Fibroblast of lung (primary cell): ENCODE data around the gene ACADVL. TPM values are rescaled to one million over a fixed set of nuclear protein-coding genes. Genes with fewer than 3 reads are reported as not detected.

Experiments
- DNase-seq, 2 donors: peaks; one replicate each; pipeline versions ENCODE4 v3.0.0 to v3.0.0-alpha.2; 2010; ENCODE audit warnings: low read depth in 2 of 2
- H2AFZ ChIP-seq: 2 replicates; pipeline ENCODE4 v1.5.1; 2012; ENCODE audit warnings: low read length, control low read depth, inconsistent platforms
- H3K27ac ChIP-seq: 2 replicates; pipeline ENCODE4 v1.5.1; 2011; ENCODE audit warnings: low read length, control low read depth; ENCODE audit not compliant: insufficient read depth
- H3K27me3 ChIP-seq: 2 replicates; pipeline ENCODE4 v1.5.1; 2011; ENCODE audit warnings: mild to moderate bottlenecking, low read length; ENCODE audit not compliant: control insufficient read depth, insufficient read depth
- H3K36me3 ChIP-seq: 2 replicates; pipeline ENCODE4 v1.5.1; 2011; ENCODE audit warnings: low read length; ENCODE audit not compliant: control insufficient read depth, insufficient read depth
- H3K4me1 ChIP-seq: 2 replicates; pipeline ENCODE4 v1.5.1; 2011; ENCODE audit warnings: low read length; ENCODE audit not compliant: control insufficient read depth, insufficient read depth; ENCODE audit errors: extremely low read depth
- H3K4me2 ChIP-seq: 2 replicates; pipeline ENCODE4 v1.5.1; 2011; ENCODE audit warnings: low read length, control low read depth; ENCODE audit not compliant: insufficient read depth; ENCODE audit errors: extremely low read depth
- H3K4me3 ChIP-seq, 4 experiments: fragments of 200-600 bp in 1 of 4; sonication (generic) in 1 of 4; replicated peaks in 1 of 4; 2 replicates each; pipeline ENCODE4 v1.5.1; 2011 to 2016; ENCODE audit warnings: low read length in 4 of 4, low read depth in 3 of 4, mild to moderate bottlenecking in 3 of 4, control low read depth in 2 of 4, inconsistent platforms in 1 of 4, mixed read lengths in 1 of 4; ENCODE audit not compliant: insufficient read depth in 1 of 4; ENCODE audit errors: control extremely low read depth in 1 of 4
- H3K79me2 ChIP-seq: 2 replicates; pipeline ENCODE4 v1.5.1; 2012; ENCODE audit warnings: mild to moderate bottlenecking, low read length, inconsistent platforms; ENCODE audit not compliant: control insufficient read depth, insufficient read depth
- H3K9ac ChIP-seq: 2 replicates; pipeline ENCODE4 v1.5.1; 2011; ENCODE audit warnings: mild to moderate bottlenecking, low read length, control low read depth; ENCODE audit not compliant: insufficient read depth
- H3K9me3 ChIP-seq: 2 replicates; pipeline ENCODE4 v1.5.1; 2012; ENCODE audit warnings: low read depth, low read length; ENCODE audit not compliant: control insufficient read depth, insufficient read depth
- H4K20me1 ChIP-seq: 2 replicates; pipeline ENCODE4 v1.5.1; 2011; ENCODE audit warnings: low read length; ENCODE audit not compliant: control insufficient read depth, insufficient read depth; ENCODE audit errors: extremely low read depth
- EZH2 ChIP-seq: IDR thresholded peaks from 2 replicates; pipeline ENCODE4 v1.5.1; 2012; ENCODE audit warnings: low read length, control low read depth, mild to moderate bottlenecking; ENCODE audit errors: missing control alignments
- polyA plus RNA-seq, 2 donors: library from polyadenylated mRNA; depleted of rRNA in 1 of 2; stranded (reverse) in 1 of 2; unstranded in 1 of 2; fragments of >200 nt; gene quantifications; 2 replicates each; pipeline ENCODE4 v1.2.1, GENCODE V29; 2011 to 2012; ENCODE audit warnings: missing spikeins in 1 of 2
- total RNA-seq: library from RNA; depleted of rRNA; stranded (reverse); fragments of >200 nt; gene quantifications from 2 replicates; pipeline ENCODE4 v1.2.1, GENCODE V29; 2014
- TF ChIP-seq, protein P1 (sequence below), 2 donors: IDR thresholded peaks in 1 of 2; conservative IDR thresholded peaks in 1 of 2; 1 replicate in 1 of 2; 2 replicates in 1 of 2; pipeline ENCODE4 v1.5.1; 2011 to 2012; ENCODE audit warnings: low read length in 2 of 2, control low read depth in 1 of 2, inconsistent platforms in 1 of 2, low read depth in 1 of 2, mild to moderate bottlenecking in 1 of 2

Gene ACADVL
- total and polyA plus RNA-seq, 2 donors (not counting 1 experiment from before 2014, with no cell fraction given) = 129 to 313 TPM

DNA sequence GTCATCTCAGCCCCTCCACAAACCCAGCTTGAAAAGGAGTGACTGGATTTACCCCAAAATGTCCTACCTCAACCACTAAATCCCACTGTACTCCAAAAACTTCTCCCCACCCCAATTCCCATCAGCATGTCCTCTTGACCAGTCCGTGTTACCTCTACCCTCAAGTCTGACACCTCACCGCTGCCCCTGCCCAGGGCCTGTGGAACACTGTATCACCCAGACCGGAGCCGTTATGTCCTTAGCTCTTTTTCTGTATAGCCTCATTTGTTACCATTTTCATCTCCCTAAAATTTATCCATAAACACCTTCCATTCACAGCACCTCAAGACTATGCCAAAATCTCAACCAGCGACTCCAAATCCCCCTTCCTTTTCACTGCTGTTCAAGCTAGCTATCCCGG lies 17.1 kb downstream of the ACADVL start:
- no peak for TF ChIP-seq EZH2
- TF ChIP-seq, protein P1, sequence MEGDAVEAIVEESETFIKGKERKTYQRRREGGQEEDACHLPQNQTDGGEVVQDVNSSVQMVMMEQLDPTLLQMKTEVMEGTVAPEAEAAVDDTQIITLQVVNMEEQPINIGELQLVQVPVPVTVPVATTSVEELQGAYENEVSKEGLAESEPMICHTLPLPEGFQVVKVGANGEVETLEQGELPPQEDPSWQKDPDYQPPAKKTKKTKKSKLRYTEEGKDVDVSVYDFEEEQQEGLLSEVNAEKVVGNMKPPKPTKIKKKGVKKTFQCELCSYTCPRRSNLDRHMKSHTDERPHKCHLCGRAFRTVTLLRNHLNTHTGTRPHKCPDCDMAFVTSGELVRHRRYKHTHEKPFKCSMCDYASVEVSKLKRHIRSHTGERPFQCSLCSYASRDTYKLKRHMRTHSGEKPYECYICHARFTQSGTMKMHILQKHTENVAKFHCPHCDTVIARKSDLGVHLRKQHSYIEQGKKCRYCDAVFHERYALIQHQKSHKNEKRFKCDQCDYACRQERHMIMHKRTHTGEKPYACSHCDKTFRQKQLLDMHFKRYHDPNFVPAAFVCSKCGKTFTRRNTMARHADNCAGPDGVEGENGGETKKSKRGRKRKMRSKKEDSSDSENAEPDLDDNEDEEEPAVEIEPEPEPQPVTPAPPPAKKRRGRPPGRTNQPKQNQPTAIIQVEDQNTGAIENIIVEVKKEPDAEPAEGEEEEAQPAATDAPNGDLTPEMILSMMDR (conservative IDR thresholded peaks at IDR 0.05 in 1 of 2, IDR thresholded peaks at IDR 0.05 in 1 of 2; ENCODE audit: low read depth in 1 of 2, low read length in 2 of 2) = no peak

DNA sequence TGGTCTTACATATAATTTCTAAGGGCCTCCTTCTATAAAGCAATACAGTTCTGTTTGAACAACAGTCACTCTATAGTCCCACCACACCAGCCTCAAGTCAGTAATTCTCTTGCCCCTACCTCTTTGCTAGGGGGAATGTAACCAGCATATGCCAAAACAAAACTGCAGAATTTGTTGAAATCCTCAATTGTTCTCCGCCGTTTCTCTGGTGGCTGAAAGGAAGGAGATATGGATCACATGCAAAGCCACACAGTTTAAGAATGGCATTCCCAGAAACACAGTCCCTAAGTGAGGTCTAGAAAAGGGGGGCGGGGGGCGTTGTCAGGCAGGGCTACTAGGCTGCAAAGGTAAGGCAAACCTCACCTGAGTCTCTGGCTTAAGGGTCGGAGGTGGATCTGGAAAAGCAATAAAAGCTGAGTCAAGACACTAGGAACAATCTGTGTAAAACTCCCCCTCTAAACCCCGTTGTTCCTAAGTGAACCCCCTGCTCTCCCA lies 17.6 kb downstream of the ACADVL start:
- Histone ChIP-seq H3K27me3 (no peaks in the 10 kb centered on the region), H3K4me1 (peaks cover 23% of the 10 kb centered on the region), H3K9me3 (no peaks in the 10 kb centered on the region), H4K20me1 (no peaks in the 10 kb centered on the region), H2AFZ (no peak overlapping the region), H3K4me2 (peak overlapping the region; percentile 71), H3K36me3 (peaks cover 24% of the 10 kb centered on the region), H3K27ac (peak overlapping the region; percentile 30), H3K9ac (no peak overlapping the region), H3K79me2 (peaks cover 78% of the 10 kb centered on the region), H3K4me3 (peak overlapping the region; percentile 33 to 90 (median 55))
- TF ChIP-seq, protein P1 (conservative IDR thresholded peaks at IDR 0.05 in 1 of 2, IDR thresholded peaks at IDR 0.05 in 1 of 2; ENCODE audit: low read depth in 1 of 2, low read length in 2 of 2) = no peak
- no peak for TF ChIP-seq EZH2
- DNase-seq = no peak

More for the DNA sequence above, 17.1 kb downstream of the ACADVL start:
- Histone ChIP-seq H3K4me1 (peaks cover 27% of the 10 kb centered on the region), H4K20me1 (no peaks in the 10 kb centered on the region), H3K27me3 (no peaks in the 10 kb centered on the region), H3K9me3 (no peaks in the 10 kb centered on the region), H3K79me2 (peaks cover 80% of the 10 kb centered on the region), H3K4me2 (peak overlapping the region; percentile 71), H3K9ac (no peak overlapping the region), H2AFZ (no peak overlapping the region), H3K27ac (no peak overlapping the region), H3K36me3 (peaks cover 24% of the 10 kb centered on the region), H3K4me3 (peak overlapping the region in 2 of 4 experiments; percentile 64 to 90)
- DNase-seq = no peak

DNA sequence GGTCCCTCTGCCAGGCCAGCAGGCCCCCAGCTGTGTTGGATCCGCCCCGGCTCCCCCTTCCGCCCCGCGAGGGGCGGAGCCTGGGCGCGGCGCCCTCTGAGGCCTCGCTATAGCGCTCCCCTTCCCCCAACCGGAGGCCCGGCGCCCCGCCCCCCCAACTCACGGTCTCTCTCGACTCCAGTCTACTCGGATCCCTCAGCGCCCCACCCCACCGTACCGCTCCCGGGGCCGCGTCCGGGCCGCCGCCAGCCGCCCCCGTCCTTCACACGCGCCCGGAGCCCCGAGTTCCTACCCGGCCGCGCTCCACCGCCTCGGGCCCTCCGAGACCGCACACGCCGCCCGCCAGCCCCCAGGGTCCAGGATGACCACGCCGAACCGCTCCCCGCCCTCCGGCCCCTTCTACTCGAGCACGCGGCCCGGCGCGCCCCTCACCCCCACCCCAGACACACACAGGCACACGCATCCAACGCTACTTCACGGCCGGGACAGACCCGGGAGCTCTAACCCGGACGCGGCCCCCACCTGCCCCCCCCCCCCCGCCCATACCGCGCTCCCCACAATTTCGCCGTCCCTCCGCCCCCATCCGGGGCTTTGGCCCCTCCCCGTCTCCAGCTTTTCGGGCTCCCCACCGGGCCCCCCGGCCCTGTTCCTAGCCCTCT lies 18.2 kb downstream of the ACADVL start:
- peak; percentile 50 to 69 for DNase-seq
- peak overlapping the region; percentile 63 for H3K27ac ChIP-seq

More for the DNA sequence above, 18.2 kb downstream of the ACADVL start:
- Histone ChIP-seq H3K9me3 (no peaks in the 10 kb centered on the region), H3K9ac (peak overlapping the region; percentile 71), H3K4me1 (peaks cover 23% of the 10 kb centered on the region), H3K36me3 (peaks cover 24% of the 10 kb centered on the region), H3K4me3 (peak overlapping the region; percentile 33 to 92 (median 90)), H3K4me2 (peak overlapping the region; percentile 71), H4K20me1 (no peaks in the 10 kb centered on the region), H3K27me3 (no peaks in the 10 kb centered on the region), H2AFZ (no peak overlapping the region), H3K79me2 (peaks cover 74% of the 10 kb centered on the region)
- TF ChIP-seq, protein P1 (conservative IDR thresholded peaks at IDR 0.05 in 1 of 2, IDR thresholded peaks at IDR 0.05 in 1 of 2; ENCODE audit: low read depth in 1 of 2, low read length in 2 of 2) = no peak
- no peak for TF ChIP-seq EZH2
